Vagina (tissue), 2 donors: Measurements from ENCODE around the gene CC2D1A. TPM values are rescaled to one million over a fixed set of nuclear protein-coding genes. Genes with fewer than 3 reads are reported as not detected.

Source experiments
- DNase-seq, 2 donors: peaks; one replicate each; pipeline ENCODE4 v3.0.0-alpha.2; 2017; ENCODE audit errors: extremely low spot score in 2 of 2
- H3K27ac ChIP-seq: fragments of 200-600 bp; sonication (generic); one replicate; pipeline ENCODE4 v1.5.1; 2019
- H3K27me3 ChIP-seq: fragments of 200-600 bp; sonication (generic); one replicate; pipeline ENCODE4 v1.5.1; 2019
- H3K36me3 ChIP-seq, 2 donors: fragments of 200-600 bp; sonication (generic); one replicate each; pipeline ENCODE4 v1.5.1; 2017 to 2019
- H3K4me1 ChIP-seq: fragments of 200-600 bp; sonication (generic); one replicate; pipeline ENCODE4 v1.5.1; 2019
- H3K4me3 ChIP-seq, 2 donors: fragments of 200-600 bp; sonication (generic); 1 replicate in 1 of 2; 2 replicates in 1 of 2; pipeline ENCODE4 v1.5.1; 2016 to 2019
- H3K9me3 ChIP-seq: fragments of 200-600 bp; sonication (generic); one replicate; pipeline ENCODE4 v1.5.1; 2019
- POLR2A ChIP-seq, 2 donors: fragments of 450-650 bp; IDR thresholded peaks; one replicate each; pipeline ENCODE4 v1.6.1; 2017; ENCODE audit warnings: antibody characterized with exemption in 2 of 2, mild to moderate bottlenecking in 2 of 2, moderate library complexity in 2 of 2
- POLR2AphosphoS5 ChIP-seq, 2 donors: sonication (generic); formaldehyde crosslinking; IDR thresholded peaks; one replicate each; pipeline ENCODE4 v1.9.0; 2017; ENCODE audit warnings: antibody characterized with exemption in 2 of 2, mild to moderate bottlenecking in 2 of 2, low read depth in 1 of 2; ENCODE audit not compliant: insufficient read depth in 1 of 2
- intact Hi-C: fragments of 100-400 bp; cut with DNase I; formaldehyde crosslinking; loops from one replicate; pipeline ENCODE4 v1.15.1; 2023
- total RNA-seq: library from RNA; depleted of rRNA; stranded (reverse); fragments of >200 nt; gene quantifications from one replicate; pipeline ENCODE4 v1.2.3, GENCODE V29; 2016
- TF ChIP-seq, protein P1 (sequence below), 3 experiments: fragments of 450-650 bp in 2 of 3; fragments of 200-600 bp in 1 of 3; sonication (generic) in 1 of 3; IDR thresholded peaks; one replicate each; pipeline ENCODE4 v1.5.1; 2017 to 2019; ENCODE audit warnings: antibody characterized with exemption in 3 of 3, mild to moderate bottlenecking in 2 of 3, moderate library complexity in 2 of 3

Gene CC2D1A
- total RNA-seq, 1 donor from 2014 or later: 44.4 TPM

- H3K4me1 ChIP-seq: peaks cover 28% of the 10 kb centered on the region
- no peaks in the 10 kb centered on the region for H3K9me3 ChIP-seq
- H3K4me3 ChIP-seq: peak overlapping the region; percentile 59 to 92
- no peak for DNase-seq
- intact Hi-C loops: no loop called here
- peak overlapping the region; percentile 62 for H3K27ac ChIP-seq
- H3K27me3 ChIP-seq: no peaks in the 10 kb centered on the region
- TF ChIP-seq POLR2AphosphoS5 (IDR thresholded peaks at IDR 0.05; ENCODE audit: insufficient read depth in 1 of 2, low read depth in 1 of 2) (no peak), POLR2A (IDR thresholded peaks at IDR 0.05) (no peak)
- TF ChIP-seq, protein P1, sequence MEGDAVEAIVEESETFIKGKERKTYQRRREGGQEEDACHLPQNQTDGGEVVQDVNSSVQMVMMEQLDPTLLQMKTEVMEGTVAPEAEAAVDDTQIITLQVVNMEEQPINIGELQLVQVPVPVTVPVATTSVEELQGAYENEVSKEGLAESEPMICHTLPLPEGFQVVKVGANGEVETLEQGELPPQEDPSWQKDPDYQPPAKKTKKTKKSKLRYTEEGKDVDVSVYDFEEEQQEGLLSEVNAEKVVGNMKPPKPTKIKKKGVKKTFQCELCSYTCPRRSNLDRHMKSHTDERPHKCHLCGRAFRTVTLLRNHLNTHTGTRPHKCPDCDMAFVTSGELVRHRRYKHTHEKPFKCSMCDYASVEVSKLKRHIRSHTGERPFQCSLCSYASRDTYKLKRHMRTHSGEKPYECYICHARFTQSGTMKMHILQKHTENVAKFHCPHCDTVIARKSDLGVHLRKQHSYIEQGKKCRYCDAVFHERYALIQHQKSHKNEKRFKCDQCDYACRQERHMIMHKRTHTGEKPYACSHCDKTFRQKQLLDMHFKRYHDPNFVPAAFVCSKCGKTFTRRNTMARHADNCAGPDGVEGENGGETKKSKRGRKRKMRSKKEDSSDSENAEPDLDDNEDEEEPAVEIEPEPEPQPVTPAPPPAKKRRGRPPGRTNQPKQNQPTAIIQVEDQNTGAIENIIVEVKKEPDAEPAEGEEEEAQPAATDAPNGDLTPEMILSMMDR (IDR thresholded peaks at IDR 0.05): no peak
- no peaks in the 10 kb centered on the region for H3K36me3 ChIP-seq
These were observed 40.2 kb upstream of the CC2D1A start for GRCh38 chr19:13865571-13866462.

GRCh38 chr19:13866463-13867046 is 39.4 kb upstream of the CC2D1A start:
- no peak overlapping the region for H3K27ac ChIP-seq
- no peaks in the 10 kb centered on the region for H3K9me3 ChIP-seq
- peaks cover 21% of the 10 kb centered on the region for H3K4me1 ChIP-seq
- TF ChIP-seq, protein P1 (IDR thresholded peaks at IDR 0.05): no peak
- TF ChIP-seq POLR2AphosphoS5 (IDR thresholded peaks at IDR 0.05; ENCODE audit: insufficient read depth in 1 of 2, low read depth in 1 of 2) (no peak), POLR2A (IDR thresholded peaks at IDR 0.05) (no peak)
- no peak for DNase-seq
- H3K4me3 ChIP-seq: peak overlapping the region; percentile 59 to 92
- no peaks in the 10 kb centered on the region for H3K36me3 ChIP-seq
- no peaks in the 10 kb centered on the region for H3K27me3 ChIP-seq
- intact Hi-C loops: no loop called here

DNA sequence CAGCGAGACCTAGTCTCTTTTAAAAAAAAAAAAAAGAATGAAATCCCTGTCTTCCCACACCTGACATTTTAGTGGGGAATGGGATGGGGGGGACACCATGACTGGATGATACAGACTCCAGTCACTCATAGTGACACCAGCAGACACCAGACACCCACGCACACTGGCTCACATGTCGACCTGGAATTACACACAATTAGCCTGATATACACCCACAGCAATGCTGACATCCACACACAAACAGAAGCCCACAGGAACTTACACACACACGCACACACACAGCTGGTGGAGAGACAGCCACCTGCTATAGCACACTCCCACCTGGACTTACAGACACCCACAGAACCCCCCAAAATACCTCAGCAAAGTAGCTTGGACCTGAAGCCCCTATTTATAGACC is 37.3 kb upstream of the CC2D1A start:
- TF ChIP-seq POLR2A (IDR thresholded peaks at IDR 0.05): no peak
- TF ChIP-seq, protein P1 (IDR thresholded peaks at IDR 0.05): no peak
- no peak for TF ChIP-seq POLR2AphosphoS5 (IDR thresholded peaks at IDR 0.05; ENCODE audit: insufficient read depth in 1 of 2, low read depth in 1 of 2)
- peaks cover 24% of the 10 kb centered on the region for H3K4me1 ChIP-seq
- H3K27ac ChIP-seq: no peak overlapping the region
- H3K36me3 ChIP-seq: no peaks in the 10 kb centered on the region
- H3K9me3 ChIP-seq: no peaks in the 10 kb centered on the region
- H3K27me3 ChIP-seq: no peaks in the 10 kb centered on the region
- H3K4me3 ChIP-seq: no peak overlapping the region
- intact Hi-C loops: no loop called here
- no peak for DNase-seq

DNA sequence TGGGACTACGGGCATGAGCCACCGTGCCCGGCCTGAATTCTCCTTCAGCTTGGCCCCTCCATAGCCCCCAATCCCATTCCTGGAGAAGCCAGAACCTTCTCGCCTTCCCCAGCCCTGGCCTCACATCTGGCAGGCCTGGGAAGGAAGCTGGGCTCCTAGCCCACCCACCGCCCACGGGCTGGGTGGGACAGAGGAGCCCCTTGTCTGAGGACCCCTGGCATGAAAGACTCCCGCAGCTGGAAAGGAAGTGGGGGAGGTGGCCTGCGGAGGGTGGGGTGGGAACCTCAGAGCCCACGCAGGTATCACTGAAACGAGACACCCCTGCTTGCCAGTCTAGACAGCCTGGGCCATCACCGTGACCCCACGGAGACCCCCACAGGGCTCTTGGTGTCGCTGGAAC is 36.7 kb upstream of the CC2D1A start:
- no peaks in the 10 kb centered on the region for H3K36me3 ChIP-seq
- H3K4me3 ChIP-seq: no peak overlapping the region
- H3K27ac ChIP-seq: no peak overlapping the region
- H3K9me3 ChIP-seq: no peaks in the 10 kb centered on the region
- no peak for DNase-seq
- intact Hi-C loops: no loop called here
- peaks cover 28% of the 10 kb centered on the region for H3K4me1 ChIP-seq
- TF ChIP-seq POLR2AphosphoS5 (IDR thresholded peaks at IDR 0.05; ENCODE audit: insufficient read depth in 1 of 2, low read depth in 1 of 2) (no peak), POLR2A (IDR thresholded peaks at IDR 0.05) (no peak)
- TF ChIP-seq, protein P1 (IDR thresholded peaks at IDR 0.05): no peak
- no peaks in the 10 kb centered on the region for H3K27me3 ChIP-seq

DNA sequence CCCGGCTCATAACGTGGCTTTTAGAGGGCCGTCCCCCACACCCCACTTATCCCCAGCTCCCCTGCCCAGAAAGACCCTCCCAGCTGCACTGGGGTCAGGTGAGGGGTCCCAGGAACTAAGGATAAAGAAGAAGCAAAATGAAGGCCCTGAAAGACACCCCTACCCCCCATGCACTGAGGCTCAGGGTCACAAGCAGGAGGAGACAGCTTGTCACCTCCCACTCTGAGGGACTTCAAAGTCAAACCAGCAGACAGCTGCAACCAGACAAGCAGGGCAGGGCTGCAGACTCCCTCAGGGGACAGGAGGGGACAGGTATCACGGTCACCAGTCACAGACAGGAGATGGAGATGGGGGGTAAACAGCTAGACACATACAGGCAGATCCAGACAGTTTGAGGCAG is 35.1 kb upstream of the CC2D1A start:
- TF ChIP-seq, protein P1 (IDR thresholded peaks at IDR 0.05): no peak
- TF ChIP-seq POLR2A (IDR thresholded peaks at IDR 0.05): no peak
- TF ChIP-seq POLR2AphosphoS5 (IDR thresholded peaks at IDR 0.05; ENCODE audit: insufficient read depth in 1 of 2, low read depth in 1 of 2): no peak
- no peak overlapping the region for H3K4me3 ChIP-seq
- H3K27me3 ChIP-seq: no peaks in the 10 kb centered on the region
- intact Hi-C loops: loop anchor here (10.0 kb wide), 1 partner anchor 276 kb away; no protein-coding TSS in a partner anchor
- peaks cover 20% of the 10 kb centered on the region for H3K4me1 ChIP-seq
- H3K36me3 ChIP-seq: no peaks in the 10 kb centered on the region
- H3K9me3 ChIP-seq: no peaks in the 10 kb centered on the region
- no peak for DNase-seq
- no peak overlapping the region for H3K27ac ChIP-seq
